ENCODE data around the gene ZCCHC14.

The ZCCHC14 gene

DNA sequence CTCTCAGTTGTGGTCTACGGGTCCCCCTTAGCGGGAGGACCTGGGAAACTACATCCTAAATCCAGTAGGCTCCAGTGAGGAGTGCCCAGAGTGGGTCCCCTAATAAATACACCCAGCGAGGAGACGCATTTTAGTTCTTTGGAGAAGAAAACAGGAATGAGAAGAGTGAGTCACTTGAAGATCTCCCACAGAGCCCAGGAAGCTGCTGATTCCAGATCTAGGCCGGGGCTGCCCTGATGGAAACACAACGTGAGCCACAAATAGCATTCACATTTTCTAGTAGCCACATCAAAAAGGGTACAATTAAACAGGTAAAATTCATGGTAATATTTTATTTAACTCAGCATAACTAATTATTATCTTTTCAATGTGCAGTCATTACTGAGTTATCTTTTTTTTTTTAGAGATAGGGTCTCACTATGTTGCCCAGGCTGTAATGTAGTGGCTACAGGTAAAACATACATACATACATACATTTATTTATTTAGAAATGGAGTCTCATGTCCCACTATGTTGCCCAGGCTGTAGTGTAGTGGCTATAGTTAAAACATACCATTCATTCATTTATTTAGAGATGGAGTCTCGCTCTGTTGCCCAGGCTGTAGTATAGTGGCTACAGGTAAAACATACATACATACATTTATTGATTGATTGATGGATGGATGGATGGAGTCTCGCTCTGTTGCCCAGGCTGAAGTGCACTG, 130.8 kb downstream of the ZCCHC14 start:
- DNase-seq (ENCODE audit: low spot score), result no peak

- no peak for DNase-seq (ENCODE audit: low spot score)
Measured at GRCh38 chr16:87360862-87361610, 131.8 kb downstream of the ZCCHC14 start.

DNA sequence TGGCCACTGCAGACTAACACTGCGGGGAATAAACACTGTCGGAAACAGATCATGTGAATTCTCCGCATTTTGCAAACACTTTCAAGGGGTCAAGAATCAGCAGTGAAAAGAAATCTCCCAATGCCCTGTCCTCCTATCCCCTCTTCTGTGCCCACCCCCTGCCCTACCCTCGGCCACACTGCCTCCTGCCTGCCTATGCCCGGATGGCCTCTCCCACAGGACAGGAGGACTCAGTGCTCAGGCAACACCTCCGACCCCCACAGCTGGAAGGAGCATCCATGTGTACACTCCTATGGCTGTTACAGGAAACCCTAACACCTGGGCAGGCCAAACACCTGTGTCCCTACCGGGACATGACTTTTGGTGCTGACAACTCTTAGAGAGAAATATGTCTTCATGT, 133.7 kb downstream of the ZCCHC14 start:
- DNase-seq (ENCODE audit: low spot score), result no peak

DNA sequence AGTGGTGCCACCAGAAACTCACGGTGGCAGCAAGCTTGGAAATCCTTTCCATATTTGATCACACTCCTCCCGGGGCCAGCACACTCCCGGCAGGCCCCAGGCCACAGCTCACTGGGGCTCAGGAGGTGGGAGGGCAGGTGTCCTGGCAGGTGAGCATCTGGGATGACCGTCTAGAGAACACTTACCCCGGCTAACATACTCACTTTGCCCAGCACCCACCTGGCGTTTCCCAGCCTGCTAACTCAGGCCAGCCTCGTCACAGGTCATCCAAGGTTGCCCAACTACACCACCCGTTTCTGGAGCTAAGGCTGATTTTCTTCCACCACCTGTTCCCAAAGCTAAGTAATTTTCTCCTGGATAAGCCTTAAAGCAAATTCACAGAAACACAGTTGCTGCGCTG, 134.1 kb downstream of the ZCCHC14 start:
- no peak for DNase-seq (ENCODE audit: low spot score)

- no peak for DNase-seq (ENCODE audit: low spot score)
Measured at GRCh38 chr16:87358250-87358649, 134.6 kb downstream of the ZCCHC14 start.

- no peak for DNase-seq (ENCODE audit: low spot score)
Measured at GRCh38 chr16:87356491-87356853, 136.4 kb downstream of the ZCCHC14 start.

All from CD4-positive, alpha-beta T cell treated with Interleukin-6 at 100 ng/mL for 8 hours (primary cell).